Chondrocyte (in vitro differentiated cells): ENCODE measurements around the gene NT5DC4. TPM values are rescaled to one million over a fixed set of nuclear protein-coding genes. Genes with fewer than 3 reads are reported as not detected.

Experiments
- DNase-seq: peaks from one replicate; pipeline ENCODE4 v3.0.0; 2021; ENCODE audit warnings: mixed read lengths, low spot score
- H3K27ac Mint-ChIP-seq: one replicate; pipeline ENCODE4 v1.8.0; 2021; ENCODE audit warnings: mild to moderate bottlenecking, moderate library complexity, mixed read lengths; ENCODE audit not compliant: unreplicated experiment
- H3K27me3 Mint-ChIP-seq: 2 replicates; pipeline ENCODE4 v1.8.0; 2021; ENCODE audit warnings: low read depth, mixed read lengths
- H3K36me3 Mint-ChIP-seq: 2 replicates; pipeline ENCODE4 v1.8.0; 2021; ENCODE audit warnings: low read depth, mixed read lengths
- H3K4me1 Mint-ChIP-seq: 2 replicates; pipeline ENCODE4 v1.8.0; 2021; ENCODE audit warnings: low read depth, mild to moderate bottlenecking, mixed read lengths
- H3K4me3 Mint-ChIP-seq: one replicate; pipeline ENCODE4 v1.8.0; 2021; ENCODE audit warnings: mild to moderate bottlenecking, moderate library complexity, mixed read lengths; ENCODE audit not compliant: unreplicated experiment
- H3K9me3 Mint-ChIP-seq: 2 replicates; pipeline ENCODE4 v1.8.0; 2021; ENCODE audit warnings: low read depth, mixed read lengths
- total RNA-seq: library from RNA; stranded (reverse); gene quantifications from 3 replicates; pipeline ENCODE4 v1.2.1, GENCODE V29; 2021
- TF ChIP-seq, protein P1 (sequence below): fragments of 200-600 bp; sonication (generic); IDR thresholded peaks from 2 replicates; pipeline ENCODE4 v1.5.0; 2021; ENCODE audit warnings: antibody characterized with exemption, mild to moderate bottlenecking, moderate library complexity

Gene NT5DC4
- total RNA-seq, 1 donor from 2014 or later, result not detected

- Mint-ChIP-seq H3K27me3 (peaks cover 8% of the 10 kb centered on the region), H3K4me1 (peaks cover 5% of the 10 kb centered on the region), H3K27ac (no peak overlapping the region), H3K9me3 (no peaks in the 10 kb centered on the region), H3K4me3 (no peak overlapping the region), H3K36me3 (no peaks in the 10 kb centered on the region)
- TF ChIP-seq, protein P1, sequence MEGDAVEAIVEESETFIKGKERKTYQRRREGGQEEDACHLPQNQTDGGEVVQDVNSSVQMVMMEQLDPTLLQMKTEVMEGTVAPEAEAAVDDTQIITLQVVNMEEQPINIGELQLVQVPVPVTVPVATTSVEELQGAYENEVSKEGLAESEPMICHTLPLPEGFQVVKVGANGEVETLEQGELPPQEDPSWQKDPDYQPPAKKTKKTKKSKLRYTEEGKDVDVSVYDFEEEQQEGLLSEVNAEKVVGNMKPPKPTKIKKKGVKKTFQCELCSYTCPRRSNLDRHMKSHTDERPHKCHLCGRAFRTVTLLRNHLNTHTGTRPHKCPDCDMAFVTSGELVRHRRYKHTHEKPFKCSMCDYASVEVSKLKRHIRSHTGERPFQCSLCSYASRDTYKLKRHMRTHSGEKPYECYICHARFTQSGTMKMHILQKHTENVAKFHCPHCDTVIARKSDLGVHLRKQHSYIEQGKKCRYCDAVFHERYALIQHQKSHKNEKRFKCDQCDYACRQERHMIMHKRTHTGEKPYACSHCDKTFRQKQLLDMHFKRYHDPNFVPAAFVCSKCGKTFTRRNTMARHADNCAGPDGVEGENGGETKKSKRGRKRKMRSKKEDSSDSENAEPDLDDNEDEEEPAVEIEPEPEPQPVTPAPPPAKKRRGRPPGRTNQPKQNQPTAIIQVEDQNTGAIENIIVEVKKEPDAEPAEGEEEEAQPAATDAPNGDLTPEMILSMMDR, result no peak
- no peak for DNase-seq
These were observed 11.9 kb upstream of the NT5DC4 start for GRCh38 chr2:112708968-112709367.

DNA sequence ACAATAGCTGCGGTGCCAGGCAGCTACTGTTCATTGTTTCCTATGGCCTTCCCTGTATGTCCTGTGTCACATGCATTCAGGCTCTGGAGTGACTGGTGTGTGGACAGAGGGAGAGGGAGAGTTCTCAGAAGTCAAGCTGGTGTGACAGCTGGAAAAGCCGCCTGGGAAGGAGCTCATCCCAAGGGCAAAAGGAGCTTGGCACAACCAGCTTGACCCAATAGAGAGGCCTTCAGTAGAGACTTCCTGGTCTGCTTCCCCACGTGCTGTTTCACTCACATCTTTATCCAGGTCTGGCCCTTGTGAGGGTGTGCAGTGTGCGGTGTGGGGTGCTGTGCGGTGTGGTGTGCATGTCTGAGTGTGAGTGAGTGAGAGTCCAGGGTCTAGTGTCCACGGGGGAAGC lies 11.1 kb upstream of the NT5DC4 start:
- Mint-ChIP-seq H3K9me3 (no peaks in the 10 kb centered on the region), H3K4me1 (peaks cover 5% of the 10 kb centered on the region), H3K27ac (no peak overlapping the region), H3K36me3 (no peaks in the 10 kb centered on the region), H3K4me3 (no peak overlapping the region), H3K27me3 (peaks cover 7% of the 10 kb centered on the region)
- TF ChIP-seq, protein P1, result no peak
- DNase-seq, result no peak

GRCh38 chr2:112710956-112711750 lies 9.7 kb upstream of the NT5DC4 start:
- Mint-ChIP-seq H3K4me3 (no peak overlapping the region), H3K9me3 (no peaks in the 10 kb centered on the region), H3K4me1 (peaks cover 5% of the 10 kb centered on the region), H3K36me3 (no peaks in the 10 kb centered on the region), H3K27me3 (peaks cover 4% of the 10 kb centered on the region), H3K27ac (no peak overlapping the region)
- TF ChIP-seq, protein P1, result no peak
- no peak for DNase-seq

DNA sequence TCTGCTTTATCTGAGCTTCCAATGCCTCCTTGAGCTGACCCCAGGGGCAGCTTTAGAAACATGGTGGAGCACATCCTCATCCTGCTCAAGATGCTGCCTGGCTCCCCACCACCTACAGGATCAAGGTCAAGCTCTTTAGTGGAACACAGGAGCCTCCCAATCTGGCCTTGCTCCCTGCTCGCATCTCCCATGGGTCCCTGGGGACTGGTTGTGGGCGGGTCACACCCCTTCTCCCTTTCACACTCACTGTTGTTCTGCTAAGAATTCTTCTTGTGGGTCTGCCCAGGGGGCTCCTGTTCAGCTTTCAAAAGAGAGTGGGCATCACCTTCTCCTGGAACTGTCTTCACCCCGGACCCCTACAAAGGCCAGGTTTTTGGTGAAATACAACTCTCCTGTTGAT lies 8.4 kb upstream of the NT5DC4 start:
- H3K27ac Mint-ChIP-seq, result no peak overlapping the region
- peaks cover 3% of the 10 kb centered on the region for H3K9me3 Mint-ChIP-seq
- TF ChIP-seq, protein P1, result no peak
- peaks cover 5% of the 10 kb centered on the region for H3K4me1 Mint-ChIP-seq
- no peak overlapping the region for H3K4me3 Mint-ChIP-seq
- peaks cover 4% of the 10 kb centered on the region for H3K27me3 Mint-ChIP-seq
- H3K36me3 Mint-ChIP-seq, result no peaks in the 10 kb centered on the region
- no peak for DNase-seq

DNA sequence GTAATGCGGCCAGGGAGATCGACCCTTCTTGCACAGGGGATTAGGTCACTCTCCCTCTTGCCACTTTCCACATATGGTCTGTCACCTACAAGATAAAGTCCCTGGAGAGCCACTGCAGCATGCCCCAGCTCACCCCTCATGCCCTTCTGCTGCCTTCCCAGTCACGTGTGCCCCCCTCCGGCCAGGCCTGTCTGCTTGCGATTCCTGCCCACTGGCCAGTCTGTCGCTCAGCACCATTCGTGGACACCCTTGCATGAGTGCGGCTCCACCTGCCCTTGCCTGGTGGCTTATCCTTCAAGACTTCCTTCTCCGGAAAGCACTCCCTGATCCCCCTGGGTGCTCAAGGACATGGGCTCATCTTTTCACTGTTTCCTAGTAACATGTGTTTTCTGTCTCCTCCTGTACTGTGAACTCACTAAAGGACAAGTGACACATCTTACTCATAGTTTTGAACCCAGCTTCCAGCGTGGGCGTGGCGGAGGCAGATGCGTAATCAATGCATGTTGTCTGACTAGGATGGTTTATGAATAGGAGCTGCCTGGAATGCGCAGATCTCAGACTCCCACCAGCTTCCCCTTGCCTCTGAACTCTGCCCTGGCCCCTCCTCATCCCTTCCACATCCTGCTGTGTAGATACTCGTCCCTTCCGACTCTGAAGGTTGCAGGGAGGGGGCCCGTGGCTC lies 7.8 kb upstream of the NT5DC4 start:
- DNase-seq, result no peak
- peaks cover 3% of the 10 kb centered on the region for H3K9me3 Mint-ChIP-seq
- H3K4me1 Mint-ChIP-seq, result peaks cover 5% of the 10 kb centered on the region
- TF ChIP-seq, protein P1, result no peak
- H3K27me3 Mint-ChIP-seq, result peaks cover 4% of the 10 kb centered on the region
- H3K36me3 Mint-ChIP-seq, result no peaks in the 10 kb centered on the region
- no peak overlapping the region for H3K27ac Mint-ChIP-seq
- no peak overlapping the region for H3K4me3 Mint-ChIP-seq
